Keratinocyte (primary cell): ENCODE results near the gene ACAP2. TPM values are rescaled to one million over a fixed set of nuclear protein-coding genes. Genes with fewer than 3 reads are reported as not detected.

Experiments
- DNase-seq: peaks from one replicate; pipeline ENCODE4 v3.0.0-alpha.2; 2011; ENCODE audit warnings: low read depth, missing footprints, low spot score
- FAIRE-seq: peaks from 2 replicates; lab custom pipeline; 2011; peaks lifted over from hg19 to GRCh38; lab: Jason Lieb, UNC
- H2AFZ ChIP-seq: 2 replicates; pipeline ENCODE4 v1.6.0; 2012; ENCODE audit warnings: low read length, control low read depth, inconsistent platforms; ENCODE audit not compliant: control insufficient read depth
- H3K27ac ChIP-seq: 2 replicates; pipeline ENCODE4 v1.5.1; 2011; ENCODE audit warnings: low read length; ENCODE audit not compliant: control insufficient read depth, insufficient read depth
- H3K27me3 ChIP-seq: 3 replicates; pipeline ENCODE4 v1.6.0; 2011; ENCODE audit warnings: low read length; ENCODE audit not compliant: control insufficient read depth, insufficient read depth; ENCODE audit errors: extremely low read depth
- H3K36me3 ChIP-seq, 2 experiments: 2 replicates in 1 of 2; 3 replicates in 1 of 2; pipeline ENCODE4 v1.5.1; 2011; ENCODE audit warnings: low read length in 2 of 2, mild to moderate bottlenecking in 1 of 2; ENCODE audit not compliant: control insufficient read depth in 2 of 2, insufficient read depth in 2 of 2; ENCODE audit errors: extremely low read depth in 1 of 2
- H3K4me1 ChIP-seq: 3 replicates; pipeline ENCODE4 v1.5.1; 2011; ENCODE audit warnings: low read length; ENCODE audit not compliant: control insufficient read depth, insufficient read depth; ENCODE audit errors: extremely low read depth
- H3K4me2 ChIP-seq: 3 replicates; pipeline ENCODE4 v1.6.0; 2011; ENCODE audit warnings: low read depth, low read length; ENCODE audit not compliant: control insufficient read depth, insufficient read depth; ENCODE audit errors: extremely low read depth
- H3K4me3 ChIP-seq, 3 experiments: fragments of 200-600 bp in 1 of 3; sonication (generic) in 1 of 3; 2 replicates in 2 of 3; 3 replicates in 1 of 3; pipeline ENCODE4 v1.5.1; 2011 to 2016; ENCODE audit warnings: low read length in 3 of 3, mild to moderate bottlenecking in 3 of 3, control low read depth in 2 of 3, inconsistent platforms in 1 of 3, low read depth in 1 of 3, mixed read lengths in 1 of 3, mixed run types in 1 of 3, moderate library complexity in 1 of 3; ENCODE audit not compliant: control insufficient read depth in 2 of 3, insufficient read depth in 2 of 3; ENCODE audit errors: extremely low read depth in 1 of 3
- H3K79me2 ChIP-seq: 2 replicates; pipeline ENCODE4 v1.6.0; 2012; ENCODE audit warnings: low read length; ENCODE audit not compliant: control insufficient read depth, insufficient read depth
- H3K9ac ChIP-seq: 3 replicates; pipeline ENCODE4 v1.6.0; 2011; ENCODE audit warnings: low read length; ENCODE audit not compliant: control insufficient read depth, insufficient read depth; ENCODE audit errors: extremely low read depth
- H3K9me1 ChIP-seq: 3 replicates; pipeline ENCODE4 v1.6.0; 2011; ENCODE audit warnings: low read length; ENCODE audit not compliant: control insufficient read depth, insufficient read depth; ENCODE audit errors: extremely low read depth
- H3K9me3 ChIP-seq: 2 replicates; pipeline ENCODE4 v1.5.1; 2012; ENCODE audit warnings: low read depth, low read length; ENCODE audit not compliant: control insufficient read depth
- H4K20me1 ChIP-seq: 3 replicates; pipeline ENCODE4 v1.6.0; 2011; ENCODE audit warnings: low read length; ENCODE audit not compliant: control insufficient read depth, insufficient read depth; ENCODE audit errors: extremely low read depth
- CTCF ChIP-seq, 3 experiments: IDR thresholded peaks in 1 of 3; conservative IDR thresholded peaks in 1 of 3; optimal IDR thresholded peaks in 1 of 3; 2 replicates in 2 of 3; 3 replicates in 1 of 3; pipeline versions ENCODE3 to v1.5.1; 2011; ENCODE audit warnings: low read length in 3 of 3, mild to moderate bottlenecking in 3 of 3, moderate library complexity in 2 of 3, control low read depth in 1 of 3, inconsistent platforms in 1 of 3; ENCODE audit not compliant: insufficient read depth in 2 of 3; ENCODE audit errors: extremely low read depth in 1 of 3
- EZH2 ChIP-seq: IDR thresholded peaks from one replicate; pipeline ENCODE4 v1.6.1; 2012; ENCODE audit warnings: inconsistent platforms, mild to moderate bottlenecking, low read length, moderate library complexity
- dilution Hi-C: fragments of 300-500 bp; cut with MboI; formaldehyde crosslinking; loops from one replicate; pipeline ENCODE4 v1.7.0; 2020; ENCODE audit warnings: low sequenced_read_pairs; ENCODE audit not compliant: extremely low pct_ligation_motif_present
- polyA plus RNA-seq, 5 experiments: library from polyadenylated mRNA; depleted of rRNA in 3 of 5; stranded (reverse) in 3 of 5; stranded (forward) in 1 of 5; unstranded in 1 of 5; fragments of >200 nt; gene quantifications; 1 replicate in 1 of 5; 2 replicates in 3 of 5; 3 replicates in 1 of 5; pipeline versions ENCODE4 v1.2.1 to v1.2.3, GENCODE V29; 2011 to 2012; ENCODE audit warnings: missing spikeins in 2 of 5, low read depth in 1 of 5, low replicate concordance in 1 of 5

ACAP2 gene
- polyA plus RNA-seq, 1 donor (not counting 4 experiments of a cell fraction or from before 2014, with no cell fraction given), result 23.5 TPM

GRCh38 chr3:195263193-195263924, 179.5 kb downstream of the ACAP2 start:
- H3K4me1 ChIP-seq, result peaks cover 19% of the 10 kb centered on the region
- H3K9me1 ChIP-seq, result peaks cover 3% of the 10 kb centered on the region
- H3K27ac ChIP-seq, result no peak overlapping the region
- no peak overlapping the region for H2AFZ ChIP-seq
- FAIRE-seq (no peak), DNase-seq (no peak)
- no peak overlapping the region for H3K4me3 ChIP-seq
- H3K79me2 ChIP-seq, result peaks cover 5% of the 10 kb centered on the region
- no peaks in the 10 kb centered on the region for H3K9me3 ChIP-seq
- peaks cover 0 to 2% of the 10 kb centered on the region in 2 experiments for H3K36me3 ChIP-seq
- no peak overlapping the region for H3K9ac ChIP-seq
- H3K27me3 ChIP-seq, result no peaks in the 10 kb centered on the region
- H4K20me1 ChIP-seq, result peaks cover 7% of the 10 kb centered on the region
- H3K4me2 ChIP-seq, result no peak overlapping the region
- dilution Hi-C loops, result no loop called here
- TF ChIP-seq EZH2 (no peak), CTCF (optimal IDR thresholded peaks at IDR 0.05 in 1 of 3, IDR thresholded peaks at IDR 0.05 in 1 of 3, conservative IDR thresholded peaks at IDR 0.05 in 1 of 3; ENCODE audit: extremely low read depth in 1 of 3, insufficient read depth in 2 of 3, low read length in 3 of 3) (no peak)

DNA sequence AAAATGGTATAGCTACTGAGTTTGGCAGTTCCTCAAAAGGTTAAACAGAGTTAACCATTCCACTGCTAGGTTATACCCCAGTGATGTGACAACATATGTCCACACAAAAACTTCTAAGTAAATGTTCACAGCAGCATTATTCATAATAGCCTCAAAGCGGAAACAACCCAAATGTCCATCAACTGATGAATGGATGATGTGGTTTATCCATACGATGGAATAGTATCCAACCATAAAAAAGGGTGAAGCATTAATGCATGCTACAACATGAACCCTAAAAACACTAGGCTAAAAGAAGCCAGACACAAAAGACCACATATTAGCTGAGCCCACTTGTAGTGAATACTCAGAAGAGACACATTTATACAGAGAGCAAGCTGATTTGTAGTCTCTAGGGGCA, 180.9 kb downstream of the ACAP2 start:
- H3K27me3 ChIP-seq, result no peaks in the 10 kb centered on the region
- no peak overlapping the region for H3K4me3 ChIP-seq
- no peaks in the 10 kb centered on the region for H3K36me3 ChIP-seq
- peaks cover 7% of the 10 kb centered on the region for H4K20me1 ChIP-seq
- peaks cover 3% of the 10 kb centered on the region for H3K9me1 ChIP-seq
- peaks cover 7% of the 10 kb centered on the region for H3K79me2 ChIP-seq
- FAIRE-seq, result no peak
- no peak overlapping the region for H3K4me2 ChIP-seq
- peaks cover 19% of the 10 kb centered on the region for H3K4me1 ChIP-seq
- dilution Hi-C loops, result no loop called here
- no peak for DNase-seq
- H3K9ac ChIP-seq, result no peak overlapping the region
- no peak overlapping the region for H2AFZ ChIP-seq
- no peak for TF ChIP-seq EZH2
- no peaks in the 10 kb centered on the region for H3K9me3 ChIP-seq
- H3K27ac ChIP-seq, result no peak overlapping the region
